Suprapubic skin (tissue), 4 donors: ENCODE results near the gene LGALS9C. TPM values are rescaled to one million over a fixed set of nuclear protein-coding genes. Genes with fewer than 3 reads are reported as not detected.
"Not testable (repeated sequence)": the region's sequence is repeated elsewhere in the genome, so short reads cannot be mapped to it uniquely, and the experiment has no call there.

ENCODE experiments used
- DNase-seq, 2 donors: peaks; one replicate each; pipeline ENCODE4 v3.0.0-alpha.2; 2019; ENCODE audit warnings: low spot score in 2 of 2
- H3K27ac ChIP-seq: fragments of 200-600 bp; sonication (generic); one replicate; pipeline ENCODE4 v1.5.1; 2019
- H3K27me3 ChIP-seq: fragments of 200-600 bp; sonication (generic); one replicate; pipeline ENCODE4 v1.5.1; 2019
- H3K36me3 ChIP-seq: fragments of 200-600 bp; sonication (generic); one replicate; pipeline ENCODE4 v1.5.1; 2019
- H3K4me1 ChIP-seq: fragments of 200-600 bp; sonication (generic); one replicate; pipeline ENCODE4 v1.5.1; 2019
- H3K4me3 ChIP-seq: fragments of 200-600 bp; sonication (generic); one replicate; pipeline ENCODE4 v1.5.1; 2019; ENCODE audit warnings: mild to moderate bottlenecking
- H3K9me3 ChIP-seq: fragments of 200-600 bp; sonication (generic); one replicate; pipeline ENCODE4 v1.5.1; 2019
- WGBS: methylation state at CpG from one replicate; pipeline ENCODE4 v1.1.5; 2018; 5-methylcytosine and 5-hydroxymethylcytosine counted together
- total RNA-seq, 4 donors: library from RNA; depleted of rRNA; stranded (reverse); fragments of >200 nt; gene quantifications; one replicate each; pipeline ENCODE4 v1.1.0, GENCODE V29; 2016

Gene LGALS9C
- total RNA-seq = under 1 TPM in 1 of 4 donors, not detected in 3; 0.25 TPM

GRCh38 chr17:18476508-18477308 lies at the start of gene LGALS9C:
Gene LGALS9C, plus strand, starts transcription at chr17:18476789. Its CDS starts 66 bp downstream, at chr17:18476855.
- not testable (repeated sequence) for DNase-seq, H3K4me3 ChIP-seq, H3K27me3 ChIP-seq, H3K9me3 ChIP-seq, H3K27ac ChIP-seq, H3K4me1 ChIP-seq, H3K36me3 ChIP-seq
- WGBS = 61% methylated on average over 7 of the region's 9 CpGs

- not testable (repeated sequence) for H3K4me1 ChIP-seq, H3K27ac ChIP-seq, H3K4me3 ChIP-seq, H3K36me3 ChIP-seq, H3K9me3 ChIP-seq, DNase-seq, H3K27me3 ChIP-seq
- WGBS = no CpG with 5 or more reads among the region's 9 CpGs
These were observed 44.4 kb upstream of the LGALS9C start for GRCh38 chr17:18432206-18432605.

GRCh38 chr17:18439465-18439870 lies 37.1 kb upstream of the LGALS9C start:
- H3K27ac ChIP-seq, H3K36me3 ChIP-seq, DNase-seq, H3K4me1 ChIP-seq, H3K27me3 ChIP-seq, H3K9me3 ChIP-seq, H3K4me3 ChIP-seq: not testable (repeated sequence)
- WGBS = no CpG with 5 or more reads among the region's 9 CpGs

- DNase-seq = not testable (repeated sequence)
These were observed 34.5 kb upstream of the LGALS9C start for GRCh38 chr17:18442093-18442492.

GRCh38 chr17:18442532-18442931 lies 34.1 kb upstream of the LGALS9C start:
- not testable (repeated sequence) for H3K36me3 ChIP-seq, H3K4me1 ChIP-seq, H3K4me3 ChIP-seq, H3K9me3 ChIP-seq, DNase-seq, H3K27ac ChIP-seq, H3K27me3 ChIP-seq
- WGBS = no CpG with 5 or more reads among the region's 4 CpGs

More at GRCh38 chr17:18442093-18442492, 34.5 kb upstream of the LGALS9C start:
- no CpG with 5 or more reads among the region's 9 CpGs for WGBS
- H3K9me3 ChIP-seq, H3K4me3 ChIP-seq, H3K27me3 ChIP-seq, H3K27ac ChIP-seq, H3K36me3 ChIP-seq, H3K4me1 ChIP-seq: not testable (repeated sequence)

- not testable (repeated sequence) for H3K27me3 ChIP-seq, H3K4me1 ChIP-seq
These were observed 28.9 kb upstream of the LGALS9C start for GRCh38 chr17:18447476-18448205.

GRCh38 chr17:18448311-18448710 lies 28.3 kb upstream of the LGALS9C start:
- not testable (repeated sequence) for H3K4me3 ChIP-seq, H3K27me3 ChIP-seq, H3K27ac ChIP-seq, H3K4me1 ChIP-seq, H3K36me3 ChIP-seq, DNase-seq, H3K9me3 ChIP-seq
- WGBS = no CpG with 5 or more reads among the region's 2 CpGs

More at GRCh38 chr17:18447476-18448205, 28.9 kb upstream of the LGALS9C start:
- H3K4me3 ChIP-seq, H3K9me3 ChIP-seq, H3K36me3 ChIP-seq, H3K27ac ChIP-seq, DNase-seq: not testable (repeated sequence)
- 91% methylated on average over 4 of the region's 9 CpGs for WGBS

- H3K9me3 ChIP-seq, DNase-seq, H3K27ac ChIP-seq, H3K36me3 ChIP-seq, H3K4me1 ChIP-seq, H3K4me3 ChIP-seq, H3K27me3 ChIP-seq: not testable (repeated sequence)
- 90% methylated on average over 4 of the region's 7 CpGs for whole genome bisulfite sequencing
These were observed 26.8 kb upstream of the LGALS9C start for GRCh38 chr17:18449833-18450232.

GRCh38 chr17:18450998-18451397 lies 25.6 kb upstream of the LGALS9C start:
- DNase-seq, H3K27ac ChIP-seq, H3K36me3 ChIP-seq, H3K9me3 ChIP-seq, H3K27me3 ChIP-seq, H3K4me1 ChIP-seq, H3K4me3 ChIP-seq: not testable (repeated sequence)
- 76% methylated on average over 5 of the region's 7 CpGs for WGBS

- not testable (repeated sequence) for H3K27ac ChIP-seq, DNase-seq, H3K27me3 ChIP-seq, H3K9me3 ChIP-seq, H3K4me1 ChIP-seq, H3K36me3 ChIP-seq, H3K4me3 ChIP-seq
- WGBS = 71% methylated on average over 5 of the region's 5 CpGs
These were observed 24.6 kb upstream of the LGALS9C start for GRCh38 chr17:18451969-18452368.

- not testable (repeated sequence) for H3K27me3 ChIP-seq, H3K27ac ChIP-seq, H3K4me1 ChIP-seq, H3K36me3 ChIP-seq, DNase-seq, H3K4me3 ChIP-seq, H3K9me3 ChIP-seq
- 44% methylated on average over 8 of the region's 8 CpGs for WGBS
These were observed 17.6 kb upstream of the LGALS9C start for GRCh38 chr17:18459035-18459434.

- H3K9me3 ChIP-seq, H3K27ac ChIP-seq, H3K4me3 ChIP-seq, H3K36me3 ChIP-seq, H3K4me1 ChIP-seq, H3K27me3 ChIP-seq, DNase-seq: not testable (repeated sequence)
- WGBS = 66% methylated on average over 9 of the region's 11 CpGs
These were observed 12.6 kb upstream of the LGALS9C start for GRCh38 chr17:18463831-18464502.

GRCh38 chr17:18466250-18466983 lies 10.2 kb upstream of the LGALS9C start:
- H3K27me3 ChIP-seq, H3K9me3 ChIP-seq, DNase-seq, H3K4me1 ChIP-seq, H3K27ac ChIP-seq, H3K4me3 ChIP-seq, H3K36me3 ChIP-seq: not testable (repeated sequence)
- WGBS = 42% methylated on average over 5 of the region's 6 CpGs
